H1 (cell line): ENCODE data around the gene S1PR1. TPM values are rescaled to one million over a fixed set of nuclear protein-coding genes. Genes with fewer than 3 reads are reported as not detected.

Experiments
- CTCF ChIA-PET: fragments of 300-600 bp; sonication (Branson Sonifier 250); formaldehyde crosslinking; loops from one replicate; lab custom pipeline; 2021; ENCODE audit not compliant: partially characterized antibody; lab: Charles Lee
- POLR2A ChIA-PET: fragments of 300-600 bp; sonication (Branson Sonifier 250); formaldehyde crosslinking; loops from one replicate; lab custom pipeline; 2021; ENCODE audit warnings: inconsistent platforms; ENCODE audit not compliant: partially characterized antibody; lab: Charles Lee
- DNase-seq, 2 experiments: peaks; one replicate each; pipeline versions ENCODE4 v3.0.0 to v3.0.0-alpha.2; 2010 to 2022; ENCODE audit warnings: low spot score in 2 of 2, low read depth in 1 of 2, mixed read lengths in 1 of 2
- FAIRE-seq: peaks from 2 replicates; lab custom pipeline; 2011; peaks lifted over from hg19 to GRCh38; lab: Jason Lieb, UNC
- H2AFZ ChIP-seq: 2 replicates; pipeline ENCODE4 v1.8.1; 2012; ENCODE audit warnings: low read length, inconsistent platforms
- H2AK5ac ChIP-seq: 2 replicates; pipeline ENCODE4 v1.6.1; 2013; ENCODE audit warnings: low read depth, low read length
- H2BK120ac ChIP-seq: replicated peaks from 2 replicates; pipeline ENCODE3; 2013; ENCODE audit warnings: low read depth, low read length, inconsistent platforms
- H2BK12ac ChIP-seq: 2 replicates; pipeline ENCODE4 v1.6.1; 2013; ENCODE audit warnings: low read depth, low read length
- H2BK15ac ChIP-seq: 2 replicates; pipeline ENCODE4 v1.6.1; 2013; ENCODE audit warnings: low read length
- H2BK20ac ChIP-seq: 2 replicates; pipeline ENCODE4 v1.6.1; 2013; ENCODE audit warnings: low read length
- H2BK5ac ChIP-seq: 2 replicates; pipeline ENCODE4 v1.6.1; 2013; ENCODE audit warnings: low read depth, low read length
- H3K14ac ChIP-seq: 2 replicates; pipeline ENCODE4 v1.6.1; 2013; ENCODE audit warnings: inconsistent platforms; ENCODE audit not compliant: insufficient read length
- H3K18ac ChIP-seq: 2 replicates; pipeline ENCODE4 v1.6.1; 2013; ENCODE audit warnings: low read length; ENCODE audit errors: extremely low read depth
- H3K23ac ChIP-seq: 2 replicates; pipeline ENCODE4 v1.6.1; 2013; ENCODE audit warnings: inconsistent platforms; ENCODE audit not compliant: insufficient read length
- H3K23me2 ChIP-seq: 2 replicates; pipeline ENCODE4 v1.6.1; 2013; ENCODE audit warnings: low read depth, low read length
- H3K27ac ChIP-seq: 2 replicates; pipeline ENCODE4 v1.6.1; 2011; ENCODE audit warnings: low read depth, low read length, inconsistent platforms
- H3K27me3 ChIP-seq, 4 experiments: replicated peaks in 1 of 4; 1 replicate in 1 of 4; 2 replicates in 3 of 4; pipeline versions ENCODE4 v1.6.1 to v1.8.1; 2011 to 2013; ENCODE audit warnings: low read length in 3 of 4, mild to moderate bottlenecking in 3 of 4, inconsistent platforms in 2 of 4, mixed read lengths in 2 of 4, moderate library complexity in 1 of 4; ENCODE audit not compliant: control insufficient read depth in 3 of 4, insufficient read depth in 3 of 4; ENCODE audit errors: extremely low read depth in 1 of 4
- H3K36me3 ChIP-seq, 4 experiments: 2 replicates each; pipeline versions ENCODE4 v1.6.1 to v1.8.1; 2011 to 2013; ENCODE audit warnings: mild to moderate bottlenecking in 4 of 4, low read length in 3 of 4, moderate library complexity in 2 of 4, control low read depth in 1 of 4, inconsistent platforms in 1 of 4; ENCODE audit not compliant: insufficient read depth in 4 of 4, control insufficient read depth in 2 of 4
- H3K4ac ChIP-seq: replicated peaks from 2 replicates; pipeline ENCODE3; 2013; ENCODE audit warnings: low read length, low read depth, mixed read lengths, inconsistent platforms; ENCODE audit not compliant: insufficient read length
- H3K4me1 ChIP-seq, 4 experiments: replicated peaks in 1 of 4; 1 replicate in 1 of 4; 2 replicates in 3 of 4; pipeline versions ENCODE4 v1.6.1 to v1.8.1; 2011 to 2013; ENCODE audit warnings: low read length in 3 of 4, inconsistent platforms in 2 of 4, mixed read lengths in 1 of 4; ENCODE audit not compliant: insufficient read depth in 4 of 4, control insufficient read depth in 3 of 4
- H3K4me2 ChIP-seq, 2 experiments: 2 replicates each; pipeline versions ENCODE4 v1.6.1 to v1.8.1; 2011 to 2013; ENCODE audit warnings: low read depth in 2 of 2, low read length in 2 of 2, control low read depth in 1 of 2, inconsistent platforms in 1 of 2, mild to moderate bottlenecking in 1 of 2; ENCODE audit not compliant: insufficient read depth in 1 of 2
- H3K4me3 ChIP-seq, 4 experiments: fragments of 200-600, 300-600 bp in 1 of 4; sonication (generic), shearing (Covaris generic), sonication (Bioruptor Twin) in 1 of 4; 2 replicates each; pipeline versions ENCODE4 v1.5.1 to v1.8.1; 2011 to 2016; ENCODE audit warnings: low read length in 4 of 4, low read depth in 3 of 4, control low read depth in 2 of 4, inconsistent platforms in 2 of 4, mild to moderate bottlenecking in 2 of 4, mixed read lengths in 1 of 4, moderate library complexity in 1 of 4; ENCODE audit not compliant: insufficient read depth in 2 of 4; ENCODE audit errors: extremely low read depth in 1 of 4
- H3K56ac ChIP-seq: replicated peaks from 2 replicates; pipeline ENCODE3; 2013; ENCODE audit warnings: low read depth, mild to moderate bottlenecking, mixed read lengths, low read length, inconsistent platforms; ENCODE audit not compliant: insufficient read length
- H3K79me1 ChIP-seq: 2 replicates; pipeline ENCODE4 v1.6.1; 2013; ENCODE audit warnings: low read depth, low read length, control low read depth
- H3K79me2 ChIP-seq, 2 experiments: 2 replicates each; pipeline versions ENCODE4 v1.6.1 to v1.8.1; 2012 to 2013; ENCODE audit warnings: low read length in 2 of 2, mild to moderate bottlenecking in 2 of 2, inconsistent platforms in 1 of 2; ENCODE audit not compliant: insufficient read depth in 2 of 2, control insufficient read depth in 1 of 2
- H3K9ac ChIP-seq, 4 experiments: replicated peaks in 1 of 4; 1 replicate in 1 of 4; 2 replicates in 3 of 4; pipeline versions ENCODE4 v1.6.1 to v1.8.1; 2011 to 2013; ENCODE audit warnings: low read depth in 3 of 4, low read length in 3 of 4, control low read depth in 2 of 4, mild to moderate bottlenecking in 2 of 4, moderate library complexity in 2 of 4, inconsistent platforms in 1 of 4; ENCODE audit errors: extremely low read depth in 1 of 4
- H3K9me3 ChIP-seq, 2 experiments: 2 replicates each; pipeline versions ENCODE4 v1.6.1 to v1.8.1; 2012 to 2013; ENCODE audit warnings: mild to moderate bottlenecking in 2 of 2, moderate library complexity in 2 of 2, control low read depth in 1 of 2, inconsistent platforms in 1 of 2, low read depth in 1 of 2, low read length in 1 of 2, mixed read lengths in 1 of 2; ENCODE audit not compliant: insufficient read depth in 2 of 2
- H4K20me1 ChIP-seq, 2 experiments: replicated peaks in 1 of 2; 2 replicates each; pipeline versions ENCODE3 to v1.8.1; 2011 to 2013; ENCODE audit warnings: inconsistent platforms in 2 of 2, low read length in 2 of 2, mild to moderate bottlenecking in 1 of 2; ENCODE audit not compliant: insufficient read depth in 2 of 2, control insufficient read depth in 1 of 2
- H4K5ac ChIP-seq: 2 replicates; pipeline ENCODE4 v1.6.1; 2013; ENCODE audit warnings: low read length, low read depth, mixed read lengths, inconsistent platforms; ENCODE audit not compliant: insufficient read length
- H4K8ac ChIP-seq: 2 replicates; pipeline ENCODE4 v1.8.0; 2013; ENCODE audit warnings: mild to moderate bottlenecking, moderate library complexity, low read length, inconsistent platforms; ENCODE audit not compliant: insufficient read depth; ENCODE audit errors: extremely low read depth
- H4K91ac ChIP-seq: replicated peaks from 2 replicates; pipeline ENCODE3; 2013; ENCODE audit warnings: low read length, mixed read lengths, inconsistent platforms; ENCODE audit not compliant: insufficient read length
- GABPA ChIP-seq: IDR thresholded peaks from 2 replicates; pipeline ENCODE4 v1.6.1; 2011; ENCODE audit warnings: mild to moderate bottlenecking, low read length, moderate library complexity, borderline replicate concordance; ENCODE audit not compliant: insufficient read depth
- PHF8 ChIP-seq: fragments of 200-600 bp; sonication (generic); conservative IDR thresholded peaks from 2 replicates; pipeline ENCODE4 v1.7.1; 2012; ENCODE audit warnings: low read depth, mild to moderate bottlenecking, inconsistent platforms, low read length, moderate library complexity
- WGBS, 2 experiments: shearing (Covaris generic) in 1 of 2; methylation state at CpG; one replicate each; pipeline versions ENCODE4 v1.1.6 to v1.1.7; 2013 to 2015; ENCODE audit warnings: low lambda C conversion rate in 2 of 2, mixed read lengths in 2 of 2, inconsistent platforms in 1 of 2, low coverage in 1 of 2, missing lambda C conversion rate in 1 of 2; ENCODE audit not compliant: insufficient replicate concordance in 2 of 2, insufficient coverage in 1 of 2, insufficient read length in 1 of 2; ENCODE audit errors: extremely low coverage in 1 of 2, missing lambda C conversion rate in 1 of 2; 5-methylcytosine and 5-hydroxymethylcytosine counted together
- polyA plus RNA-seq, 7 experiments: library from polyadenylated mRNA; depleted of rRNA in 3 of 7; stranded (reverse) in 5 of 7; unstranded in 2 of 7; fragments of >200 nt in 5 of 7; fragments of 200-250 nt in 2 of 7; gene quantifications; 1 replicate in 5 of 7; 2 replicates in 1 of 7; 4 replicates in 1 of 7; pipeline versions ENCODE4 v1.2.1 to v1.2.3, GENCODE V29; 2011 to 2013; ENCODE audit warnings: missing spikeins in 2 of 7, mixed read lengths in 2 of 7
- total RNA-seq: library from RNA; stranded (reverse); fragmentation: NEBNext Ultra II Directional; extraction: Animal tissue kit (Norgen Biotek cat#: 25700); gene quantifications from 2 replicates; pipeline ENCODE4 v1.2.1, GENCODE V29; 2021

S1PR1 gene
- total and polyA plus RNA-seq, 2 of the 8 experiments (the other 6 are each of a cell fraction or from before 2014, with no cell fraction given): 3.5 to 5.5 TPM

DNA sequence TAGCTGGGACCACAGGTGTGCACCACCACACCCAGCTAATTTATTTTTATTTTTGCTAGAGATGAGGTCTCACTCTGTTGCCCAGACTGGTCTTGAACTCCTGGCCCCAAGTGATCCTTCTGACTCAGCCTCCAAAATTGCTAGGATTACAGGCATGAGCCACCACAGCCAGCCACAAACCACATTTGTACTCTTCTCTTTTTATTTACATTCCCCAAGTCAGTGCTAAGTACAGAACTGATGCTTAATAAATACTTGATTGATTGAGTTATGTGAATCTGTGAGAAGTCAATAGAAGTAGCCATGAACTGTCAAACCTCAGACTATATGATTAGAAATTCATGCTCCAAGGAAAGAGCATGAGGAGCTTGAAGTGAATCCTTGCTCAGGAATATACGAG lies 48.5 kb upstream of the S1PR1 start:
- no peak overlapping the region for H2BK5ac ChIP-seq
- POLR2A ChIA-PET: no interaction called here
- H4K20me1 ChIP-seq: no peaks in the 10 kb centered on the region
- H3K36me3 ChIP-seq: no peaks in the 10 kb centered on the region
- H4K91ac ChIP-seq: no peak overlapping the region
- no peak overlapping the region for H3K4ac ChIP-seq
- FAIRE-seq (no peak), DNase-seq (no peak)
- H3K14ac ChIP-seq: no peak overlapping the region
- no peak overlapping the region for H4K8ac ChIP-seq
- 75% methylated on average over 1 of the region's 1 CpG; no CpG with 5 or more reads in 1 of the 2 experiments for WGBS, 2 experiments
- H3K79me1 ChIP-seq: no peaks in the 10 kb centered on the region
- H3K27ac ChIP-seq: no peak overlapping the region
- H3K4me3 ChIP-seq: no peak overlapping the region
- H2BK120ac ChIP-seq: no peak overlapping the region
- no peak overlapping the region for H3K9ac ChIP-seq
- H2AFZ ChIP-seq: no peak overlapping the region
- H3K4me2 ChIP-seq: no peak overlapping the region
- no peak overlapping the region for H2BK12ac ChIP-seq
- no peaks in the 10 kb centered on the region for H3K79me2 ChIP-seq
- H3K56ac ChIP-seq: no peak overlapping the region
- H3K9me3 ChIP-seq: no peaks in the 10 kb centered on the region
- CTCF ChIA-PET: no interaction called here
- no peaks in the 10 kb centered on the region for H3K4me1 ChIP-seq
- no peak overlapping the region for H3K18ac ChIP-seq
- no peak overlapping the region for H2BK15ac ChIP-seq
- no peaks in the 10 kb centered on the region for H3K27me3 ChIP-seq
- H2AK5ac ChIP-seq: no peak overlapping the region
- H2BK20ac ChIP-seq: no peak overlapping the region
- no peak overlapping the region for H4K5ac ChIP-seq
- no peak overlapping the region for H3K23ac ChIP-seq
- H3K23me2 ChIP-seq: no peaks in the 10 kb centered on the region
- TF ChIP-seq GABPA (no peak), PHF8 (no peak)
